Neural cell (in vitro differentiated cells): ENCODE results near the gene SGO1. TPM values are rescaled to one million over a fixed set of nuclear protein-coding genes. Genes with fewer than 3 reads are reported as not detected.

Source experiments
- H2AFZ ChIP-seq: fragments of 200-600, 300-800 bp; sonication (generic), shearing (Covaris generic); 2 replicates; pipeline ENCODE4 v1.6.0; 2014; ENCODE audit warnings: low read depth, mild to moderate bottlenecking, antibody characterized with exemption, low read length, moderate library complexity
- H3F3A ChIP-seq: fragments of 200-600 bp; shearing (Covaris generic); 2 replicates; pipeline ENCODE4 v1.6.1; 2016; ENCODE audit warnings: mild to moderate bottlenecking, moderate library complexity, mixed read lengths, antibody characterized with exemption, low read length; ENCODE audit not compliant: insufficient read depth, poor library complexity, severe bottlenecking
- H3K27ac ChIP-seq: fragments of 200-600, 300-800 bp; sonication (generic), shearing (Covaris generic); 2 replicates; pipeline ENCODE4 v1.5.1; 2014; ENCODE audit warnings: mild to moderate bottlenecking, low read length, moderate library complexity
- H3K27me3 ChIP-seq: fragments of 300-800, 200-600 bp; sonication (generic), shearing (Covaris generic); 2 replicates; pipeline ENCODE4 v1.6.0; 2014; ENCODE audit warnings: mild to moderate bottlenecking, low read depth, low read length, moderate library complexity; ENCODE audit not compliant: insufficient read depth
- H3K36me3 ChIP-seq: fragments of 300-800, 200-600 bp; sonication (generic), shearing (Covaris generic); 2 replicates; pipeline ENCODE4 v1.5.1; 2014; ENCODE audit warnings: mild to moderate bottlenecking, antibody characterized with exemption, low read length, moderate library complexity; ENCODE audit not compliant: insufficient read depth
- H3K4me2 ChIP-seq: fragments of 300-800, 200-600 bp; sonication (generic), shearing (Covaris generic); 2 replicates; pipeline ENCODE4 v1.6.0; 2014; ENCODE audit warnings: mild to moderate bottlenecking, low read length
- H3K4me3 ChIP-seq: fragments of 300-800, 200-600 bp; sonication (generic), shearing (Covaris generic); 2 replicates; pipeline ENCODE4 v1.5.1; 2014; ENCODE audit warnings: mild to moderate bottlenecking, low read length, moderate library complexity
- H3K79me2 ChIP-seq: fragments of 200-600 bp; shearing (Covaris generic); replicated peaks from 2 replicates; pipeline ENCODE4 v1.6.0; 2014; ENCODE audit warnings: mild to moderate bottlenecking, low read length, moderate library complexity; ENCODE audit not compliant: insufficient read depth
- H3K9ac ChIP-seq: fragments of 300-800, 200-600 bp; sonication (generic), shearing (Covaris generic); 2 replicates; pipeline ENCODE4 v1.6.1; 2016; ENCODE audit warnings: mild to moderate bottlenecking, low read length, mixed read lengths
- H3K9me2 ChIP-seq: fragments of 200-600 bp; shearing (Covaris generic); 2 replicates; pipeline ENCODE4 v1.6.1; 2016; ENCODE audit warnings: mild to moderate bottlenecking, low read length, mixed read lengths; ENCODE audit not compliant: insufficient read depth
- H3K9me3 ChIP-seq: fragments of 200-600, 300-800 bp; sonication (generic), shearing (Covaris generic); 2 replicates; pipeline ENCODE4 v1.6.1; 2016; ENCODE audit warnings: mild to moderate bottlenecking, mixed run types, low read length, moderate library complexity, mixed read lengths
- H4K20me1 ChIP-seq: fragments of 200-600 bp; shearing (Covaris generic); 2 replicates; pipeline ENCODE4 v1.6.1; 2016; ENCODE audit warnings: mild to moderate bottlenecking, mixed run types; ENCODE audit not compliant: insufficient read depth
- EP300 ChIP-seq: fragments of 450-650 bp; conservative IDR thresholded peaks from 2 replicates; pipeline ENCODE4 v1.6.1; 2014; ENCODE audit warnings: antibody characterized with exemption, mild to moderate bottlenecking, moderate library complexity; ENCODE audit not compliant: poor library complexity, severe bottlenecking
- EZH2 ChIP-seq: fragments of 200-600, 300-800 bp; shearing (Covaris generic), sonication (generic); IDR thresholded peaks from 2 replicates; pipeline ENCODE4 v1.6.1; 2014; ENCODE audit warnings: antibody characterized with exemption, low read length, borderline replicate concordance, mild to moderate bottlenecking; ENCODE audit not compliant: insufficient read depth, poor library complexity, severe bottlenecking
- MXI1 ChIP-seq: fragments of 450-650 bp; conservative IDR thresholded peaks from 2 replicates; pipeline ENCODE4 v1.6.1; 2014; ENCODE audit warnings: antibody characterized with exemption, mild to moderate bottlenecking; ENCODE audit not compliant: poor library complexity, severe bottlenecking
- RAD21 ChIP-seq: fragments of 450-650 bp; conservative IDR thresholded peaks from 2 replicates; pipeline ENCODE4 v1.6.1; 2014; ENCODE audit warnings: antibody characterized with exemption, mild to moderate bottlenecking, moderate library complexity
- TAF1 ChIP-seq: IDR thresholded peaks from 2 replicates; pipeline ENCODE4 v1.6.1; 2012; ENCODE audit warnings: low read depth
- polyA plus RNA-seq: library from polyadenylated mRNA; depleted of rRNA; stranded (reverse); fragments of >200 nt; gene quantifications from 2 replicates; pipeline ENCODE4 v1.2.3, GENCODE V29; 2014
- TF ChIP-seq, protein P1 (sequence below): fragments of 450-650 bp; IDR thresholded peaks from 2 replicates; pipeline ENCODE4 v1.5.1; 2014; ENCODE audit warnings: antibody characterized with exemption, mild to moderate bottlenecking, moderate library complexity; ENCODE audit not compliant: poor library complexity, severe bottlenecking
- TF ChIP-seq, protein P2 (sequence below): IDR thresholded peaks from 2 replicates; pipeline ENCODE4 v1.6.1; 2012; ENCODE audit warnings: borderline replicate concordance

SGO1 gene
- polyA plus RNA-seq, 1 donor from 2014 or later, result 0.71 TPM

DNA sequence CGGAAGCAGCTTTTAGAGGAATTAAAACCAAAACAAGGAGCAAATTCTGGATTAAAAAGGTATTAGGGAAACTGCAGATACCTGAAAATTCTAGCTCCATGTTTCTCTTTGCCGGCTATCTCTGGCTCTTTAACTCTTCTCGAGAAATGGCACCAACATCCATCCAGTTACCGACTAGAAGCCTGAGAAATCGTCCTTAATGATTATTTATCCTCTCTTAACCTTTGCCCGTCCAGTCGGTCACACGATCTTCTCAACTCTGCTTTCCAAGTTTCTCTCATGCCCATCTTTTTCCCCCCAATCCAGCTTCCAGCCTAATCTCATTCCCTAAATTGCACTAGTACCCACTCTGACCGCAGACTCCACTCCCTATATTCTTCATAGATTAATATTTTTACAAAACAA, 596 bp upstream of the SGO1 start:
- Histone ChIP-seq H2AFZ (peak overlapping the region; percentile 93), H3K9ac (peak overlapping the region; percentile 80), H3K4me3 (peak overlapping the region; percentile 77), H4K20me1 (no peaks in the 10 kb centered on the region), H3K4me2 (peak overlapping the region; percentile 86), H3K27me3 (no peaks in the 10 kb centered on the region), H3K9me2 (no peaks in the 10 kb centered on the region), H3K9me3 (no peaks in the 10 kb centered on the region), H3K79me2 (peaks cover 14% of the 10 kb centered on the region), H3K36me3 (no peaks in the 10 kb centered on the region), H3F3A (no peaks in the 10 kb centered on the region), H3K27ac (peak overlapping the region; percentile 72)
- peak; percentile 4 for TF ChIP-seq RAD21
- TF ChIP-seq TAF1, result no peak
- TF ChIP-seq, protein P1, sequence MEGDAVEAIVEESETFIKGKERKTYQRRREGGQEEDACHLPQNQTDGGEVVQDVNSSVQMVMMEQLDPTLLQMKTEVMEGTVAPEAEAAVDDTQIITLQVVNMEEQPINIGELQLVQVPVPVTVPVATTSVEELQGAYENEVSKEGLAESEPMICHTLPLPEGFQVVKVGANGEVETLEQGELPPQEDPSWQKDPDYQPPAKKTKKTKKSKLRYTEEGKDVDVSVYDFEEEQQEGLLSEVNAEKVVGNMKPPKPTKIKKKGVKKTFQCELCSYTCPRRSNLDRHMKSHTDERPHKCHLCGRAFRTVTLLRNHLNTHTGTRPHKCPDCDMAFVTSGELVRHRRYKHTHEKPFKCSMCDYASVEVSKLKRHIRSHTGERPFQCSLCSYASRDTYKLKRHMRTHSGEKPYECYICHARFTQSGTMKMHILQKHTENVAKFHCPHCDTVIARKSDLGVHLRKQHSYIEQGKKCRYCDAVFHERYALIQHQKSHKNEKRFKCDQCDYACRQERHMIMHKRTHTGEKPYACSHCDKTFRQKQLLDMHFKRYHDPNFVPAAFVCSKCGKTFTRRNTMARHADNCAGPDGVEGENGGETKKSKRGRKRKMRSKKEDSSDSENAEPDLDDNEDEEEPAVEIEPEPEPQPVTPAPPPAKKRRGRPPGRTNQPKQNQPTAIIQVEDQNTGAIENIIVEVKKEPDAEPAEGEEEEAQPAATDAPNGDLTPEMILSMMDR, result no peak

DNA sequence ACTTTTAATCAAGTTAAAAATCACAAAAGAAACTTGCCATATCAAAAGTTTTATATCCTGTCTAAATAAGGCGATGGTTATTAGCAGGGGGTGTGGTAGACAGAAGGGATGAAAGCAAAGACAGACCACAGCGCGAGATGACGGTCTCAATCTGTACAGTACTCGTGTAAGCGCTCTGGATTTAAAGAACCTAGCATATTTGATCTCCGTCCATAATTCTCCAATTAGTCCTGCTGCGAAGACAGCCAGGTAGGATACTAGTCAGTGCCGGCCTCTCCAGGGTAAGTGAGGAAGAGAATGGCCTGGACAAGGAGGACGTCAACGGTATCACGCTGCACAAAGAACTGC, 701 bp downstream of the SGO1 start:
- no peaks in the 10 kb centered on the region for H3K27me3 ChIP-seq
- H3K4me2 ChIP-seq, result peak overlapping the region; percentile 80
- H3K27ac ChIP-seq, result no peak overlapping the region
- no peaks in the 10 kb centered on the region for H4K20me1 ChIP-seq
- H3K9ac ChIP-seq, result peak overlapping the region; percentile 4
- no peaks in the 10 kb centered on the region for H3K9me3 ChIP-seq
- TF ChIP-seq RAD21 (no peak), EP300 (no peak)
- TF ChIP-seq, protein P2, sequence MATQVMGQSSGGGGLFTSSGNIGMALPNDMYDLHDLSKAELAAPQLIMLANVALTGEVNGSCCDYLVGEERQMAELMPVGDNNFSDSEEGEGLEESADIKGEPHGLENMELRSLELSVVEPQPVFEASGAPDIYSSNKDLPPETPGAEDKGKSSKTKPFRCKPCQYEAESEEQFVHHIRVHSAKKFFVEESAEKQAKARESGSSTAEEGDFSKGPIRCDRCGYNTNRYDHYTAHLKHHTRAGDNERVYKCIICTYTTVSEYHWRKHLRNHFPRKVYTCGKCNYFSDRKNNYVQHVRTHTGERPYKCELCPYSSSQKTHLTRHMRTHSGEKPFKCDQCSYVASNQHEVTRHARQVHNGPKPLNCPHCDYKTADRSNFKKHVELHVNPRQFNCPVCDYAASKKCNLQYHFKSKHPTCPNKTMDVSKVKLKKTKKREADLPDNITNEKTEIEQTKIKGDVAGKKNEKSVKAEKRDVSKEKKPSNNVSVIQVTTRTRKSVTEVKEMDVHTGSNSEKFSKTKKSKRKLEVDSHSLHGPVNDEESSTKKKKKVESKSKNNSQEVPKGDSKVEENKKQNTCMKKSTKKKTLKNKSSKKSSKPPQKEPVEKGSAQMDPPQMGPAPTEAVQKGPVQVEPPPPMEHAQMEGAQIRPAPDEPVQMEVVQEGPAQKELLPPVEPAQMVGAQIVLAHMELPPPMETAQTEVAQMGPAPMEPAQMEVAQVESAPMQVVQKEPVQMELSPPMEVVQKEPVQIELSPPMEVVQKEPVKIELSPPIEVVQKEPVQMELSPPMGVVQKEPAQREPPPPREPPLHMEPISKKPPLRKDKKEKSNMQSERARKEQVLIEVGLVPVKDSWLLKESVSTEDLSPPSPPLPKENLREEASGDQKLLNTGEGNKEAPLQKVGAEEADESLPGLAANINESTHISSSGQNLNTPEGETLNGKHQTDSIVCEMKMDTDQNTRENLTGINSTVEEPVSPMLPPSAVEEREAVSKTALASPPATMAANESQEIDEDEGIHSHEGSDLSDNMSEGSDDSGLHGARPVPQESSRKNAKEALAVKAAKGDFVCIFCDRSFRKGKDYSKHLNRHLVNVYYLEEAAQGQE, result no peak
- no peaks in the 10 kb centered on the region for H3F3A ChIP-seq
- peak overlapping the region; percentile 49 for H2AFZ ChIP-seq
- H3K9me2 ChIP-seq, result no peaks in the 10 kb centered on the region
- no peaks in the 10 kb centered on the region for H3K36me3 ChIP-seq
- H3K79me2 ChIP-seq, result peaks cover 14% of the 10 kb centered on the region
- peak overlapping the region; percentile 77 for H3K4me3 ChIP-seq

DNA sequence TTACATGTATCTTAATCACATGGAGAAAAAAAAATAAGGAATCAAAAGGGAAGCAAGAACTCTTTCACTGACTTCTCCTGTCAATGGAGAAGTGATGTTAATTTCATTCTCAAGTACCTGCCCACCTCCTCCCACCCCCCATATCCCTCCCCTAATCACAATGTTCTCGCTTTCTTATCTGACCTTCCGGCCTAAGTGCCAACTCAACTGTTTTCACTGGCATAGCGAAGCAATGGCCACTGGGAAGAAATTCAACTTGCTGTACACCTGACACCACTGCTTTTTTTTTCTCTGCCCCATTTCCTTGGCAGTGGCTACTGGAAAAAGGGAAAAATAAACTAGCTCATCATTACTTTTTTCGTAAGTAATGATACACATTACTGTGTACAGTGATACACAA, 3.8 kb downstream of the SGO1 start:
- H2AFZ ChIP-seq, result no peak overlapping the region
- no peak overlapping the region for H3K4me2 ChIP-seq
- no peaks in the 10 kb centered on the region for H4K20me1 ChIP-seq
- no peaks in the 10 kb centered on the region for H3K36me3 ChIP-seq
- peaks cover 14% of the 10 kb centered on the region for H3K79me2 ChIP-seq
- H3K9me3 ChIP-seq, result no peaks in the 10 kb centered on the region
- no peak overlapping the region for H3K27ac ChIP-seq
- TF ChIP-seq RAD21 (no peak), MXI1 (no peak), EZH2 (no peak)
- H3K9ac ChIP-seq, result no peak overlapping the region
- no peak overlapping the region for H3K4me3 ChIP-seq
- no peaks in the 10 kb centered on the region for H3F3A ChIP-seq
- no peaks in the 10 kb centered on the region for H3K27me3 ChIP-seq
- no peaks in the 10 kb centered on the region for H3K9me2 ChIP-seq
